ENCODE results near the gene MYEOV.

The MYEOV gene

GRCh38 chr11:69319255-69320106 is 25.5 kb downstream of the MYEOV start:
- DNase-seq = no peak

- DNase-seq = no peak
Observed at GRCh38 chr11:69320326-69320725, 26.4 kb downstream of the MYEOV start.

GRCh38 chr11:69320756-69321741 is 27.1 kb downstream of the MYEOV start:
- DNase-seq = no peak

GRCh38 chr11:69321877-69322361 is 28.0 kb downstream of the MYEOV start:
- no peak for DNase-seq

GRCh38 chr11:69325446-69325845 is 31.5 kb downstream of the MYEOV start:
- DNase-seq = no peak

GRCh38 chr11:69326622-69327219 is 32.8 kb downstream of the MYEOV start:
- DNase-seq = no peak

GRCh38 chr11:69327741-69328191 is 33.8 kb downstream of the MYEOV start:
- no peak for DNase-seq

- DNase-seq = no peak
Observed at GRCh38 chr11:69328231-69328630, 34.3 kb downstream of the MYEOV start.

- DNase-seq = no peak
Observed at GRCh38 chr11:69329581-69329980, 35.6 kb downstream of the MYEOV start.

GRCh38 chr11:69330330-69330729 is 36.4 kb downstream of the MYEOV start:
- no peak for DNase-seq

- no peak for DNase-seq
Observed at GRCh38 chr11:69333149-69333710, 39.3 kb downstream of the MYEOV start.

GRCh38 chr11:69333879-69334278 is 39.9 kb downstream of the MYEOV start:
- no peak for DNase-seq

GRCh38 chr11:69335007-69335780 is 41.2 kb downstream of the MYEOV start:
- no peak for DNase-seq

- no peak for DNase-seq
Observed at GRCh38 chr11:69335781-69336405, 41.9 kb downstream of the MYEOV start.

GRCh38 chr11:69337211-69337721 is 43.3 kb downstream of the MYEOV start:
- DNase-seq = peak; percentile 54

GRCh38 chr11:69339041-69339733 is 45.2 kb downstream of the MYEOV start:
- DNase-seq = no peak

- no peak for DNase-seq
Observed at GRCh38 chr11:69339983-69340565, 46.1 kb downstream of the MYEOV start.

GRCh38 chr11:69342588-69343330 is 48.8 kb downstream of the MYEOV start:
- DNase-seq = no peak
